Fibroblast of villous mesenchyme (primary cell): ENCODE data around the gene SPATA16. TPM values are rescaled to one million over a fixed set of nuclear protein-coding genes. Genes with fewer than 3 reads are reported as not detected.

Experiments used
- DNase-seq: peaks from one replicate; pipeline ENCODE4 v3.0.0-alpha.2; 2010; ENCODE audit warnings: low read depth
- H3K4me3 ChIP-seq: 2 replicates; pipeline ENCODE4 v1.5.1; 2011; ENCODE audit warnings: low read depth, mild to moderate bottlenecking, low read length
- CTCF ChIP-seq: IDR thresholded peaks from 2 replicates; pipeline ENCODE4 v1.5.1; 2012; ENCODE audit warnings: low read depth, mild to moderate bottlenecking, low read length; ENCODE audit not compliant: insufficient read depth
- total RNA-seq: library from RNA; depleted of rRNA; stranded (reverse); fragments of >200 nt; gene quantifications from 2 replicates; pipeline ENCODE4 v1.2.3, GENCODE V29; 2012

SPATA16 gene
- total RNA-seq, 1 donor = not detected

GRCh38 chr3:172946061-172946460 is 195.0 kb downstream of the SPATA16 start:
- no peak for DNase-seq
- no peak for TF ChIP-seq CTCF
- no peak overlapping the region for H3K4me3 ChIP-seq

GRCh38 chr3:172939651-172940293 is 201.3 kb downstream of the SPATA16 start:
- no peak for TF ChIP-seq CTCF
- no peak overlapping the region for H3K4me3 ChIP-seq
- DNase-seq = no peak

GRCh38 chr3:172938788-172939187 is 202.2 kb downstream of the SPATA16 start:
- TF ChIP-seq CTCF = no peak
- no peak for DNase-seq
- no peak overlapping the region for H3K4me3 ChIP-seq

DNA sequence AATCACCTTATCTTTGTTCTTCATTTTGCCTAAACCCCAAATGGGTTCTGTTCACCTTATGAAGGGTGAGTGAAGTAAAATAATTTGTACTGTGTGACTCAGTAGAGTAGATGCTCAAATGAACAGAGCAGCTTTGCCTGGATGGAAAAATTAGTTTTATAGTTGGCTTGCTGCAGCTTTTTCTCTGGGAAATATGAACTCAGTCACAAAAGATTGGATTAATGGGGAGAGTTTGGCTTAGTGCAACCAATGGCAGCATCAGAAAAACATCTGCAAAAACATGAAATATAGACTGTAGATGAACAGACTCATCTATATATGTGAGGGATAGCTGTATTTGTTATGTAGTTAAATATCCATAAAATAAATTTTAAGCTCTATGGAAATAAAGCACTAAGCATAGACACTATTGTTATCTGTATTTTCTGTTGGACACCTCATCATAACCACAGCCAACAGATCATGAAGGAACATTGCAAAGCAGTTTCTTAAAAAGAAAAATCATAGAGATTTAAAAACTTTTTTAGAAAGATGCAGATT is 209.2 kb downstream of the SPATA16 start:
- no peak for TF ChIP-seq CTCF
- no peak for DNase-seq
- no peak overlapping the region for H3K4me3 ChIP-seq

DNA sequence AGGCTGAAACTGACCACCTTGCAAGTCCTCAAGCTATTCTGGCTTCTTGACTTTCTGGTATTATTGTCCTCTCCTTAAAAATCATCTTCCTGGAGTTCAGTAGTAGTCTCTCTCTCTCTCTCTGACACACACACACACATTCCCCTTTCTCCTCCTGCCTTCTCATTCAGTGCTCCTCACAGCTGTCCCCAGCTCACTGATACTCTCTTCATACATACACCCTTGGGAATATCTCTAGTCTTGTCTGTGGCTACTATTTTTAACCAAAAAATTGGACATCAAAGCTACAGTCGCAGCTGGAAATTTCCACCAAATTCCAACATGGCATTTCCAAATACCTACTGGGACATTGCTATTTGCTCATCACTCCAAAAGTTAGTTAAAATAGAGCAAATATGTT is 211.6 kb downstream of the SPATA16 start:
- H3K4me3 ChIP-seq = no peak overlapping the region
- DNase-seq = no peak
- TF ChIP-seq CTCF = no peak

DNA sequence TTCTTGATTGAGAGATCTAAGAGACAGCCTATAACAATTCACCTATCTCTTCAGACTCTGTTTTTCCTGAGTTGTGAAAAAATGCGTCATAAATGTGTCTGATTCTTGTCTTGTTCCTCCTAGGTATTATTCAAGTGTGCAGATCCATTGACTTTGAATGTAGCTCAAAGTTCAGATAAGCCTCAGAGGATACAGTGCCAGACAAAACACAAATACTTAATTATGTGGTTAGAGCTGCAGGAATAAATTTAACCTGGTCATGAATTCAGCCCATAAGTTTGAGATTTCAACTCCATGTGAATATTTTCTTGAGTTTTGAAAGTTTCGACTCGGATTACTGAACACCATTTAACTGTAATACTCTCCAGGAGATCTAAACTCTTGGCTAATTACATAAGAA is 216.5 kb downstream of the SPATA16 start:
- no peak for DNase-seq
- TF ChIP-seq CTCF = no peak
- no peak overlapping the region for H3K4me3 ChIP-seq

DNA sequence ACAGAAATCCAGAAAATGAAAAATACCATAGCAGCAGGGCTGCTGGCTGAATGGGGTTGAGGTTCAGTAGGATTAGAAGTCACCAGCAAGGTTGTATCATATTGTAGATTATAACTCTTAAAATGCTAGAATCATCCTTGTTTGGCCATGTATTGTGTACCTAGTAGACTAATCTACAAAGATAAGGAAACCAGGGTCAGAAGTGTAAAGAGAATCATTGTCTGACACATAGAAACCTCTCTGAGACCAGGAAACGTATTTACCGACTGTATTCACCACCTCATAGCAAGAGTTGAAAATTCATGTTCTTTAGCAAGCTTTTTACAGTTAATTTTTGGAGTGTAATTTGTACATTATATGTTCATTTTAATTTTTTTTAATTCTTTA is 221.7 kb downstream of the SPATA16 start:
- TF ChIP-seq CTCF = no peak
- no peak for DNase-seq

More for the DNA sequence above, 221.7 kb downstream of the SPATA16 start:
- H3K4me3 ChIP-seq = no peak overlapping the region
